ENCODE results near the gene MGAT3.
"Not testable (repeated sequence)": the region's sequence is repeated elsewhere in the genome, so short reads cannot be mapped to it uniquely, and the experiment has no call there.

The MGAT3 gene, protein sequence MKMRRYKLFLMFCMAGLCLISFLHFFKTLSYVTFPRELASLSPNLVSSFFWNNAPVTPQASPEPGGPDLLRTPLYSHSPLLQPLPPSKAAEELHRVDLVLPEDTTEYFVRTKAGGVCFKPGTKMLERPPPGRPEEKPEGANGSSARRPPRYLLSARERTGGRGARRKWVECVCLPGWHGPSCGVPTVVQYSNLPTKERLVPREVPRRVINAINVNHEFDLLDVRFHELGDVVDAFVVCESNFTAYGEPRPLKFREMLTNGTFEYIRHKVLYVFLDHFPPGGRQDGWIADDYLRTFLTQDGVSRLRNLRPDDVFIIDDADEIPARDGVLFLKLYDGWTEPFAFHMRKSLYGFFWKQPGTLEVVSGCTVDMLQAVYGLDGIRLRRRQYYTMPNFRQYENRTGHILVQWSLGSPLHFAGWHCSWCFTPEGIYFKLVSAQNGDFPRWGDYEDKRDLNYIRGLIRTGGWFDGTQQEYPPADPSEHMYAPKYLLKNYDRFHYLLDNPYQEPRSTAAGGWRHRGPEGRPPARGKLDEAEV

GRCh38 chr22:39456522-39457197, at the start of gene MGAT3:
TSS of gene MGAT3 (plus strand) at chr22:39457012. CDS start at chr22:39487348, 30,336 bp downstream.
- H3K36me3 ChIP-seq (ENCODE audit: control insufficient read depth in 2 of 2, insufficient read depth in 2 of 2, low read length in 2 of 2) = no peaks in the 10 kb centered on the region
- no peaks in the 10 kb centered on the region for H3K9me3 ChIP-seq (ENCODE audit: control insufficient read depth in 2 of 2, low read length in 2 of 2)
- peak within 1 kb of the TSS in 1 of 2 donors; percentile 59 for H3K4me3 ChIP-seq (ENCODE audit: low read length in 2 of 2)
- no peak within 1 kb of the TSS for H3K27ac ChIP-seq (ENCODE audit: low read length)
- peaks cover 8% of the 10 kb centered on the region for H3K4me1 ChIP-seq (ENCODE audit: control insufficient read depth, insufficient read depth, low read length)
- H3K27me3 ChIP-seq (ENCODE audit: control insufficient read depth in 1 of 2, insufficient read depth in 2 of 2, low read length in 2 of 2) = peaks cover 17 to 25% of the 10 kb centered on the region in 2 donors
- H3K9ac ChIP-seq (ENCODE audit: low read length in 2 of 2) = no peak within 1 kb of the TSS

GRCh38 chr22:39408173-39408572, 48.6 kb upstream of the MGAT3 start:
- H3K36me3 ChIP-seq (ENCODE audit: control insufficient read depth in 2 of 2, insufficient read depth in 2 of 2, low read length in 2 of 2) = no peaks in the 10 kb centered on the region
- no peaks in the 10 kb centered on the region for H3K27me3 ChIP-seq (ENCODE audit: control insufficient read depth in 1 of 2, insufficient read depth in 2 of 2, low read length in 2 of 2)
- H3K4me3 ChIP-seq (ENCODE audit: low read length in 2 of 2) = no peak overlapping the region
- no peaks in the 10 kb centered on the region for H3K9me3 ChIP-seq (ENCODE audit: control insufficient read depth in 2 of 2, low read length in 2 of 2)
- H3K4me1 ChIP-seq (ENCODE audit: control insufficient read depth, insufficient read depth, low read length) = peaks cover 12% of the 10 kb centered on the region
- H3K27ac ChIP-seq (ENCODE audit: low read length) = no peak overlapping the region
- H3K9ac ChIP-seq (ENCODE audit: low read length in 2 of 2) = no peak overlapping the region

DNA sequence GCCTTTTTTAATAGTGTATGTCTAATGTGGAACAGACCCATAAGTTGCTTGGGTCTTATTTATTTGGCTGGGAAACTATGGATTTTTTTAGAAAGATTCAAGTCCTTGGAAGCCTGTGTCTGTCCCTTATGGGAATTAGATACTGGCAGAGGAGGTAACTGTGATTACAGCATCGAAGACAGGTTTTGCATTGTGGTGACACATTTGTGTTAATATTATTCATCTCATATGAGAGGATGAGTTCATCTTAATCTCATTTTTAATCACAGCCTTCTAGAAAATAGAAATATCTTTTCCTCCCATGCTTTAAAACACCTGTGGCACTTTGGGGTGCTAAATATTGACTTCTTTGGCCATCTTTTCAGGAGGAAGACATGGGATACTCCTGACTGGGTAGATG, 48.0 kb upstream of the MGAT3 start:
- no peak overlapping the region for H3K4me3 ChIP-seq (ENCODE audit: low read length in 2 of 2)
- H3K27me3 ChIP-seq (ENCODE audit: control insufficient read depth in 1 of 2, insufficient read depth in 2 of 2, low read length in 2 of 2) = no peaks in the 10 kb centered on the region
- peaks cover 12% of the 10 kb centered on the region for H3K4me1 ChIP-seq (ENCODE audit: control insufficient read depth, insufficient read depth, low read length)
- H3K9me3 ChIP-seq (ENCODE audit: control insufficient read depth in 2 of 2, low read length in 2 of 2) = no peaks in the 10 kb centered on the region
- H3K27ac ChIP-seq (ENCODE audit: low read length) = no peak overlapping the region
- no peaks in the 10 kb centered on the region for H3K36me3 ChIP-seq (ENCODE audit: control insufficient read depth in 2 of 2, insufficient read depth in 2 of 2, low read length in 2 of 2)
- no peak overlapping the region for H3K9ac ChIP-seq (ENCODE audit: low read length in 2 of 2)

GRCh38 chr22:39409516-39410029, 47.2 kb upstream of the MGAT3 start:
- H3K4me1 ChIP-seq (ENCODE audit: control insufficient read depth, insufficient read depth, low read length) = peaks cover 11% of the 10 kb centered on the region
- no peak overlapping the region for H3K4me3 ChIP-seq (ENCODE audit: low read length in 2 of 2)
- H3K9ac ChIP-seq (ENCODE audit: low read length in 2 of 2) = no peak overlapping the region
- no peaks in the 10 kb centered on the region for H3K36me3 ChIP-seq (ENCODE audit: control insufficient read depth in 2 of 2, insufficient read depth in 2 of 2, low read length in 2 of 2)
- H3K27me3 ChIP-seq (ENCODE audit: control insufficient read depth in 1 of 2, insufficient read depth in 2 of 2, low read length in 2 of 2) = no peaks in the 10 kb centered on the region
- H3K9me3 ChIP-seq (ENCODE audit: control insufficient read depth in 2 of 2, low read length in 2 of 2) = no peaks in the 10 kb centered on the region
- no peak overlapping the region for H3K27ac ChIP-seq (ENCODE audit: low read length)

- Histone ChIP-seq H3K9me3 (ENCODE audit: control insufficient read depth in 2 of 2, low read length in 2 of 2) (no peaks in the 10 kb centered on the region), H3K27ac (ENCODE audit: low read length) (no peak overlapping the region), H3K9ac (ENCODE audit: low read length in 2 of 2) (no peak overlapping the region), H3K4me3 (ENCODE audit: low read length in 2 of 2) (no peak overlapping the region), H3K36me3 (ENCODE audit: control insufficient read depth in 2 of 2, insufficient read depth in 2 of 2, low read length in 2 of 2) (peaks cover 4 to 5% of the 10 kb centered on the region in 2 donors), H3K4me1 (ENCODE audit: control insufficient read depth, insufficient read depth, low read length) (peaks cover 5% of the 10 kb centered on the region), H3K27me3 (ENCODE audit: control insufficient read depth in 1 of 2, insufficient read depth in 2 of 2, low read length in 2 of 2) (no peaks in the 10 kb centered on the region)
Observed at GRCh38 chr22:39410264-39410663, 46.5 kb upstream of the MGAT3 start.

- H3K9ac ChIP-seq (ENCODE audit: low read length in 2 of 2); H3K4me1 ChIP-seq (ENCODE audit: control insufficient read depth, insufficient read depth, low read length); H3K27me3 ChIP-seq (ENCODE audit: control insufficient read depth in 1 of 2, insufficient read depth in 2 of 2, low read length in 2 of 2); H3K9me3 ChIP-seq (ENCODE audit: control insufficient read depth in 2 of 2, low read length in 2 of 2); H3K4me3 ChIP-seq (ENCODE audit: low read length in 2 of 2); H3K27ac ChIP-seq (ENCODE audit: low read length): not testable (repeated sequence)
- peaks cover 19 to 20% of the 10 kb centered on the region in 2 donors for H3K36me3 ChIP-seq (ENCODE audit: control insufficient read depth in 2 of 2, insufficient read depth in 2 of 2, low read length in 2 of 2)
Observed at GRCh38 chr22:39411828-39412365, 44.9 kb upstream of the MGAT3 start.

- H3K4me3 ChIP-seq (ENCODE audit: low read length in 2 of 2); H3K4me1 ChIP-seq (ENCODE audit: control insufficient read depth, insufficient read depth, low read length); H3K9ac ChIP-seq (ENCODE audit: low read length in 2 of 2); H3K9me3 ChIP-seq (ENCODE audit: control insufficient read depth in 2 of 2, low read length in 2 of 2); H3K27me3 ChIP-seq (ENCODE audit: control insufficient read depth in 1 of 2, insufficient read depth in 2 of 2, low read length in 2 of 2); H3K27ac ChIP-seq (ENCODE audit: low read length): not testable (repeated sequence)
- H3K36me3 ChIP-seq (ENCODE audit: control insufficient read depth in 2 of 2, insufficient read depth in 2 of 2, low read length in 2 of 2) = peaks cover 28 to 30% of the 10 kb centered on the region in 2 donors
Observed at GRCh38 chr22:39413204-39413603, 43.6 kb upstream of the MGAT3 start.

- H3K27me3 ChIP-seq (ENCODE audit: control insufficient read depth in 1 of 2, insufficient read depth in 2 of 2, low read length in 2 of 2) = no peaks in the 10 kb centered on the region
- H3K27ac ChIP-seq (ENCODE audit: low read length) = no peak overlapping the region
- no peaks in the 10 kb centered on the region for H3K4me1 ChIP-seq (ENCODE audit: control insufficient read depth, insufficient read depth, low read length)
- H3K9ac ChIP-seq (ENCODE audit: low read length in 2 of 2) = no peak overlapping the region
- no peak overlapping the region for H3K4me3 ChIP-seq (ENCODE audit: low read length in 2 of 2)
- H3K36me3 ChIP-seq (ENCODE audit: control insufficient read depth in 2 of 2, insufficient read depth in 2 of 2, low read length in 2 of 2) = peaks cover 40 to 41% of the 10 kb centered on the region in 2 donors
- H3K9me3 ChIP-seq (ENCODE audit: control insufficient read depth in 2 of 2, low read length in 2 of 2) = no peaks in the 10 kb centered on the region
Observed at GRCh38 chr22:39414377-39414776, 42.4 kb upstream of the MGAT3 start.

DNA sequence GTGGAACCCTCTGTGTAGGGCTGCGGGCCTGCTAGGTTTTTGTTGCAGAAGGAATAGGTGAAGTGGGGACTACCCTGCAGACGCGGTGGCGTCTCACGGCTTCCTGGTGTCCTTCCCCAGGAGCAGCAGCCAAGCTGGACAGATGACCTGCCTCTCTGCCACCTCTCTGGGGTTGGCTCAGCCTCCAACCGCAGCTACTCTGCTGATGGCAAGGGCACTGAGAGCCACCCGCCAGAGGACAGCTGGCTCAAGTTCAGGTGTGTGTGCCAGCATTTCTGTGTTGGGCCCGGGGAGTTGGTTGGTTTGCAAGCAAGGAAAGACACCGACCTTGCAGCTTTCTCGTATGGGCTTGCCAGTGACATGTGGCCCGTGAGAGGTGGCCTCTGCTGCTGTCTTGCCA, 41.9 kb upstream of the MGAT3 start:
- H3K9me3 ChIP-seq (ENCODE audit: control insufficient read depth in 2 of 2, low read length in 2 of 2) = no peaks in the 10 kb centered on the region
- no peak overlapping the region for H3K4me3 ChIP-seq (ENCODE audit: low read length in 2 of 2)
- no peak overlapping the region for H3K9ac ChIP-seq (ENCODE audit: low read length in 2 of 2)
- no peaks in the 10 kb centered on the region for H3K27me3 ChIP-seq (ENCODE audit: control insufficient read depth in 1 of 2, insufficient read depth in 2 of 2, low read length in 2 of 2)
- H3K36me3 ChIP-seq (ENCODE audit: control insufficient read depth in 2 of 2, insufficient read depth in 2 of 2, low read length in 2 of 2) = peaks cover 44 to 46% of the 10 kb centered on the region in 2 donors
- no peaks in the 10 kb centered on the region for H3K4me1 ChIP-seq (ENCODE audit: control insufficient read depth, insufficient read depth, low read length)
- H3K27ac ChIP-seq (ENCODE audit: low read length) = no peak overlapping the region

- Histone ChIP-seq H3K27me3 (ENCODE audit: control insufficient read depth in 1 of 2, insufficient read depth in 2 of 2, low read length in 2 of 2) (no peaks in the 10 kb centered on the region), H3K4me1 (ENCODE audit: control insufficient read depth, insufficient read depth, low read length) (no peaks in the 10 kb centered on the region), H3K4me3 (ENCODE audit: low read length in 2 of 2) (no peak overlapping the region), H3K9me3 (ENCODE audit: control insufficient read depth in 2 of 2, low read length in 2 of 2) (no peaks in the 10 kb centered on the region), H3K9ac (ENCODE audit: low read length in 2 of 2) (no peak overlapping the region), H3K36me3 (ENCODE audit: control insufficient read depth in 2 of 2, insufficient read depth in 2 of 2, low read length in 2 of 2) (peaks cover 51 to 52% of the 10 kb centered on the region in 2 donors), H3K27ac (ENCODE audit: low read length) (no peak overlapping the region)
Observed at GRCh38 chr22:39415506-39415905, 41.3 kb upstream of the MGAT3 start.
